ENCODE measurements around the gene CAPN15. TPM values are rescaled to one million over a fixed set of nuclear protein-coding genes. Genes with fewer than 3 reads are reported as not detected.

The CAPN15 gene
- total RNA-seq, 1 donor from 2014 or later, result 39.9 TPM

DNA sequence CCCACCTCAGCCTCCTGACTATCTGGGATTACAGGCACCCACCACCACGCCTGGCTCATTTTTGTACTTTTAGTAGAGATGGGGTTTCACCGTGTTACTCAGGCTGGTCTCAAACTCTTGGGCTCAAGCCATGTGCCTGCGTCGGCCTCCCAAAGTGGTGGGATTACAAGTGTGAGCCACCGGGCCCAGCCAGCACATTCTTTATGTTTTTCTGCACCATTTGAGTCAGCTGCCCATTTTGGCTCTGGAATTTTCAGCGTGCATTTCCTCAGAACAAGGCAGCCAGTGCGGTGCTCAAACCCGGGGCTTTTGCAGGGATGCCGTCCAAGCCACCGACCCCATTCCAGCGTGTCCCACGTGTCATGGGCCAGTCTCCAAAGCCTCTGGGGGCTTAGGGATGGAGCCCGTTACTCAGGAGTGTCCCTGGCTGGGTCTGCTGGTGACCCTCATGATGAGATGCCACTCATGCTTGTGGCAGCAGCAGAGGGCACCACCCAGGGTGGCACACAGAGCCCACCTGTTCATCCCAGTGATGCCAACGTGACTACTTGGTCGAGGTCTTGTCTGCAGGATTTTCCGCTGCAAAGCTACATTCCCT lies 58.6 kb downstream of the CAPN15 start:
- Mint-ChIP-seq H3K27me3 (ENCODE audit: unreplicated experiment) (no peaks in the 10 kb centered on the region), H3K4me3 (ENCODE audit: unreplicated experiment) (no peak overlapping the region), H3K27ac (ENCODE audit: unreplicated experiment) (no peak overlapping the region), H3K4me1 (ENCODE audit: unreplicated experiment) (peaks cover 18% of the 10 kb centered on the region), H3K9me3 (ENCODE audit: unreplicated experiment) (no peaks in the 10 kb centered on the region), H3K36me3 (ENCODE audit: unreplicated experiment) (no peaks in the 10 kb centered on the region)
- no peak for DNase-seq (ENCODE audit: extremely low spot score, unreplicated experiment)
- TF ChIP-seq, protein P1, sequence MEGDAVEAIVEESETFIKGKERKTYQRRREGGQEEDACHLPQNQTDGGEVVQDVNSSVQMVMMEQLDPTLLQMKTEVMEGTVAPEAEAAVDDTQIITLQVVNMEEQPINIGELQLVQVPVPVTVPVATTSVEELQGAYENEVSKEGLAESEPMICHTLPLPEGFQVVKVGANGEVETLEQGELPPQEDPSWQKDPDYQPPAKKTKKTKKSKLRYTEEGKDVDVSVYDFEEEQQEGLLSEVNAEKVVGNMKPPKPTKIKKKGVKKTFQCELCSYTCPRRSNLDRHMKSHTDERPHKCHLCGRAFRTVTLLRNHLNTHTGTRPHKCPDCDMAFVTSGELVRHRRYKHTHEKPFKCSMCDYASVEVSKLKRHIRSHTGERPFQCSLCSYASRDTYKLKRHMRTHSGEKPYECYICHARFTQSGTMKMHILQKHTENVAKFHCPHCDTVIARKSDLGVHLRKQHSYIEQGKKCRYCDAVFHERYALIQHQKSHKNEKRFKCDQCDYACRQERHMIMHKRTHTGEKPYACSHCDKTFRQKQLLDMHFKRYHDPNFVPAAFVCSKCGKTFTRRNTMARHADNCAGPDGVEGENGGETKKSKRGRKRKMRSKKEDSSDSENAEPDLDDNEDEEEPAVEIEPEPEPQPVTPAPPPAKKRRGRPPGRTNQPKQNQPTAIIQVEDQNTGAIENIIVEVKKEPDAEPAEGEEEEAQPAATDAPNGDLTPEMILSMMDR (IDR thresholded peaks at IDR 0.05), result no peak

- H3K9me3 Mint-ChIP-seq (ENCODE audit: unreplicated experiment), result no peaks in the 10 kb centered on the region
These were observed 59.4 kb downstream of the CAPN15 start for GRCh38 chr16:586645-587590.

DNA sequence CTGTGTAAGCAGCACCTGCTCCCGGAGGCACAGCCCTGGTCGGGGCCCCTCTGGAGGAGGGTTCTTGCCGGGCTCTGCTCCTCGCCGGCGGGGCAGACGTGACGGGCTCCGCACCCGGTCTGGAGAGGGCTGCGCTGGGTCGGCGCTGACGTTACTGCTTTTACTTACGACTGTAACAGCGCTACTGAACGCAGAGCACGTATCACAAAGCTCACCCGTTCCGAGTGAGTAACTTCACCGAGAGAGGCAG lies 61.1 kb downstream of the CAPN15 start:
- peaks cover 1% of the 10 kb centered on the region for H3K36me3 Mint-ChIP-seq (ENCODE audit: unreplicated experiment)
- DNase-seq (ENCODE audit: extremely low spot score, unreplicated experiment), result no peak

More at GRCh38 chr16:586645-587590, 59.4 kb downstream of the CAPN15 start:
- H3K4me1 Mint-ChIP-seq (ENCODE audit: unreplicated experiment), result peaks cover 23% of the 10 kb centered on the region
- no peaks in the 10 kb centered on the region for H3K27me3 Mint-ChIP-seq (ENCODE audit: unreplicated experiment)
- H3K27ac Mint-ChIP-seq (ENCODE audit: unreplicated experiment), result peak overlapping the region; percentile 54
- H3K36me3 Mint-ChIP-seq (ENCODE audit: unreplicated experiment), result no peaks in the 10 kb centered on the region
- peak overlapping the region; percentile 69 for H3K4me3 Mint-ChIP-seq (ENCODE audit: unreplicated experiment)
- TF ChIP-seq, protein P1 (IDR thresholded peaks at IDR 0.05), result no peak
- DNase-seq (ENCODE audit: extremely low spot score, unreplicated experiment), result no peak

DNA sequence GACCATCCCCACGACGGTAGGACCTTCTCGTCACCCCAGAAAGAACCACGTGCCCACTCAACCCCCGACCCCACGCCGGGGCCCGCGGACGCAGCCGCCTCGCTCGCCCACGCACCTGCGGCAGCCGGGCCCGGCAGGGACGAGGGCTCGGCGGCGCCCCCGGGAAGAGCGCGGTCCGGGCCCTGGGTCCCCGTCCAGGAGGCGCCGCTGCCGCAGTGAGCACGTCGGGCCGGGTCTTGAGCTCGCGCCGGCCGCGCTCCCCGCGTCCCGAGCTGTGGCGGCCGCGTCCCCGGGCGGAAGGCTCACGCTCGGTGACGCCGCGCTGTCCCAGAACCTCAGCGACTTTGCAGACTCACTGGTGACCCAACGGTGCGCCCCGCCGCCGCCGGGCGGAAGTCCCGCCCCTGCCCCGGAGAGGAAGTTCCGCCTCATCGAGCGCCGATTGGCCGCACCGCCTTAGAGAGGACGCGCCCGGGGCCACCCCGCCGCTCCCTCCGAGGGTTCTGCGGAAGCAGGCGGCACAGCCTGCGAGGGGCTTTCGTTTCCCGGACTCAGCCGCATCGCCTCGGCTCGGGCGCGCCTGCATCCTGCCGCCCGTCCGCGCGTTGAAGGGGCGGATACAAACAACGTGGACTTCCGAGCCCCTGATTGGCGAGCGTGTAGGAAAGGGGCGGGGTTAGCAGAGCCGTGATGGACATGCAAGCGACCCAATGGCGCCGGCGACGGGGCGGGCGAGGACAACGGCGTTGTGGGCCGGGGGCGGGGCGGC lies 61.6 kb downstream of the CAPN15 start:
- Mint-ChIP-seq H3K36me3 (ENCODE audit: unreplicated experiment) (peaks cover 2% of the 10 kb centered on the region), H3K27ac (ENCODE audit: unreplicated experiment) (peak overlapping the region; percentile 100), H3K27me3 (ENCODE audit: unreplicated experiment) (no peaks in the 10 kb centered on the region), H3K4me3 (ENCODE audit: unreplicated experiment) (peak overlapping the region; percentile 98), H3K4me1 (ENCODE audit: unreplicated experiment) (peaks cover 37% of the 10 kb centered on the region), H3K9me3 (ENCODE audit: unreplicated experiment) (no peaks in the 10 kb centered on the region)
- TF ChIP-seq, protein P1 (IDR thresholded peaks at IDR 0.05), result no peak
- peak; percentile 99 for DNase-seq (ENCODE audit: extremely low spot score, unreplicated experiment)

More for the DNA sequence above, 61.1 kb downstream of the CAPN15 start:
- Mint-ChIP-seq H3K27me3 (ENCODE audit: unreplicated experiment) (no peaks in the 10 kb centered on the region), H3K4me3 (ENCODE audit: unreplicated experiment) (peak overlapping the region; percentile 84), H3K4me1 (ENCODE audit: unreplicated experiment) (peaks cover 36% of the 10 kb centered on the region), H3K27ac (ENCODE audit: unreplicated experiment) (peak overlapping the region; percentile 89), H3K9me3 (ENCODE audit: unreplicated experiment) (no peaks in the 10 kb centered on the region)
- TF ChIP-seq, protein P1 (IDR thresholded peaks at IDR 0.05), result no peak
